AG10803 (cell line): ENCODE measurements around the gene SGCB.

Source experiments
- DNase-seq: peaks from one replicate; pipeline ENCODE4 v3.0.0; 2010; ENCODE audit warnings: low read depth
- H3K4me3 ChIP-seq: 2 replicates; pipeline ENCODE4 v1.5.1; 2011; ENCODE audit warnings: mild to moderate bottlenecking, low read length, control low read depth
- TF ChIP-seq, protein P1 (sequence below): conservative IDR thresholded peaks from 2 replicates; pipeline ENCODE4 v1.5.1; 2011; ENCODE audit warnings: mild to moderate bottlenecking, low read length, control low read depth, inconsistent platforms

Gene SGCB

GRCh38 chr4:51995647-51996220, 42.4 kb downstream of the SGCB start:
- no peak overlapping the region for H3K4me3 ChIP-seq
- TF ChIP-seq, protein P1, sequence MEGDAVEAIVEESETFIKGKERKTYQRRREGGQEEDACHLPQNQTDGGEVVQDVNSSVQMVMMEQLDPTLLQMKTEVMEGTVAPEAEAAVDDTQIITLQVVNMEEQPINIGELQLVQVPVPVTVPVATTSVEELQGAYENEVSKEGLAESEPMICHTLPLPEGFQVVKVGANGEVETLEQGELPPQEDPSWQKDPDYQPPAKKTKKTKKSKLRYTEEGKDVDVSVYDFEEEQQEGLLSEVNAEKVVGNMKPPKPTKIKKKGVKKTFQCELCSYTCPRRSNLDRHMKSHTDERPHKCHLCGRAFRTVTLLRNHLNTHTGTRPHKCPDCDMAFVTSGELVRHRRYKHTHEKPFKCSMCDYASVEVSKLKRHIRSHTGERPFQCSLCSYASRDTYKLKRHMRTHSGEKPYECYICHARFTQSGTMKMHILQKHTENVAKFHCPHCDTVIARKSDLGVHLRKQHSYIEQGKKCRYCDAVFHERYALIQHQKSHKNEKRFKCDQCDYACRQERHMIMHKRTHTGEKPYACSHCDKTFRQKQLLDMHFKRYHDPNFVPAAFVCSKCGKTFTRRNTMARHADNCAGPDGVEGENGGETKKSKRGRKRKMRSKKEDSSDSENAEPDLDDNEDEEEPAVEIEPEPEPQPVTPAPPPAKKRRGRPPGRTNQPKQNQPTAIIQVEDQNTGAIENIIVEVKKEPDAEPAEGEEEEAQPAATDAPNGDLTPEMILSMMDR: no peak
- no peak for DNase-seq
